Loucy (cell line): ENCODE results near the gene PAEP.

ENCODE experiments used
- H2AFZ ChIP-seq: fragments of 200-600 bp; sonication (generic); 2 replicates; pipeline ENCODE4 v1.6.0; 2016; ENCODE audit warnings: antibody characterized with exemption, mild to moderate bottlenecking, low read length, moderate library complexity
- H3F3A ChIP-seq: fragments of 200-600 bp; 2 replicates; pipeline ENCODE4 v1.6.0; 2016; ENCODE audit warnings: antibody characterized with exemption, low read depth, mild to moderate bottlenecking
- H3K27me3 ChIP-seq: fragments of 200-600 bp; sonication (generic); 2 replicates; pipeline ENCODE4 v1.6.1; 2014; ENCODE audit warnings: low read length, mild to moderate bottlenecking; ENCODE audit not compliant: insufficient read depth, poor library complexity, severe bottlenecking
- H3K36me3 ChIP-seq: fragments of 200-600 bp; sonication (generic); 2 replicates; pipeline ENCODE4 v1.6.1; 2016; ENCODE audit warnings: low read length; ENCODE audit not compliant: insufficient read depth
- H3K4me1 ChIP-seq: fragments of 200-600 bp; sonication (generic); 2 replicates; pipeline ENCODE4 v1.5.1; 2014; ENCODE audit warnings: low read length, mild to moderate bottlenecking; ENCODE audit not compliant: insufficient read depth, poor library complexity, severe bottlenecking
- H3K4me2 ChIP-seq: fragments of 200-600 bp; sonication (generic); 2 replicates; pipeline ENCODE4 v1.6.0; 2014; ENCODE audit warnings: antibody characterized with exemption, low read length, low read depth, mild to moderate bottlenecking; ENCODE audit not compliant: poor library complexity, severe bottlenecking
- H3K4me3 ChIP-seq: fragments of 200-600 bp; sonication (generic); 2 replicates; pipeline ENCODE4 v1.5.1; 2014; ENCODE audit warnings: low read length, mild to moderate bottlenecking, mixed read lengths; ENCODE audit not compliant: poor library complexity, severe bottlenecking
- H3K79me2 ChIP-seq: fragments of 200-600 bp; sonication (generic); 2 replicates; pipeline ENCODE4 v1.6.1; 2014; ENCODE audit warnings: low read length; ENCODE audit not compliant: insufficient read depth
- H3K9ac ChIP-seq: fragments of 200-600 bp; sonication (generic); 2 replicates; pipeline ENCODE4 v1.6.0; 2014; ENCODE audit warnings: mild to moderate bottlenecking, low read depth, low read length, moderate library complexity; ENCODE audit not compliant: poor library complexity, severe bottlenecking
- H3K9me2 ChIP-seq: fragments of 200-600 bp; sonication (generic); replicated peaks from 2 replicates; pipeline ENCODE4 v1.6.1; 2016; ENCODE audit warnings: low read depth, low read length, mixed read lengths
- H3K9me3 ChIP-seq: fragments of 200-600 bp; sonication (generic); 2 replicates; pipeline ENCODE4 v1.6.1; 2014; ENCODE audit warnings: mild to moderate bottlenecking, antibody characterized with exemption, low read length, low read depth; ENCODE audit not compliant: insufficient read depth
- H4K20me1 ChIP-seq: fragments of 200-600 bp; sonication (generic); 2 replicates; pipeline ENCODE4 v1.6.0; 2014; ENCODE audit warnings: antibody characterized with exemption, low read length, mild to moderate bottlenecking; ENCODE audit not compliant: insufficient read depth, poor library complexity, severe bottlenecking
- CTCF ChIP-seq: fragments of 200-600 bp; sonication (generic); conservative IDR thresholded peaks from 2 replicates; pipeline ENCODE4 v1.5.1; 2014; ENCODE audit warnings: mild to moderate bottlenecking, antibody characterized with exemption, low read length
- EZH2phosphoT487 ChIP-seq: fragments of 200-600 bp; IDR thresholded peaks from 2 replicates; pipeline ENCODE4 v1.6.1; 2018; ENCODE audit warnings: antibody characterized with exemption, mild to moderate bottlenecking, moderate library complexity, borderline replicate concordance

The PAEP gene

GRCh38 chr9:135612981-135613910, 51.7 kb downstream of the PAEP start:
- Histone ChIP-seq H4K20me1 (no peaks in the 10 kb centered on the region), H3K9me3 (peaks cover 10% of the 10 kb centered on the region; the same call in 1 of the 2 replicates), H3K4me3 (no peak overlapping the region), H3F3A (no peaks in the 10 kb centered on the region), H3K36me3 (no peaks in the 10 kb centered on the region), H3K4me2 (no peak overlapping the region), H3K79me2 (no peaks in the 10 kb centered on the region), H3K27me3 (no peaks in the 10 kb centered on the region), H2AFZ (no peak overlapping the region), H3K9me2 (no peaks in the 10 kb centered on the region), H3K9ac (no peak overlapping the region), H3K4me1 (no peaks in the 10 kb centered on the region)
- TF ChIP-seq CTCF (no peak), EZH2phosphoT487 (no peak)

GRCh38 chr9:135613946-135614805, 52.6 kb downstream of the PAEP start:
- no peak overlapping the region for H2AFZ ChIP-seq
- no peaks in the 10 kb centered on the region for H3K4me1 ChIP-seq
- H4K20me1 ChIP-seq, result no peaks in the 10 kb centered on the region
- H3K27me3 ChIP-seq, result no peaks in the 10 kb centered on the region
- no peak overlapping the region for H3K4me3 ChIP-seq
- TF ChIP-seq EZH2phosphoT487, result no peak
- no peak for TF ChIP-seq CTCF
- no peaks in the 10 kb centered on the region for H3K36me3 ChIP-seq
- no peaks in the 10 kb centered on the region for H3K9me2 ChIP-seq
- H3K9ac ChIP-seq, result no peak overlapping the region
- H3K4me2 ChIP-seq, result no peak overlapping the region
- H3F3A ChIP-seq, result no peaks in the 10 kb centered on the region
- H3K79me2 ChIP-seq, result no peaks in the 10 kb centered on the region
- H3K9me3 ChIP-seq, result peaks cover 10% of the 10 kb centered on the region; the same call in 1 of the 2 replicates

- Histone ChIP-seq H2AFZ (no peak overlapping the region), H4K20me1 (no peaks in the 10 kb centered on the region), H3K4me1 (no peaks in the 10 kb centered on the region), H3K4me3 (no peak overlapping the region), H3K79me2 (no peaks in the 10 kb centered on the region), H3K9me3 (peaks cover 6% of the 10 kb centered on the region; the same call in 1 of the 2 replicates), H3K4me2 (no peak overlapping the region), H3K9me2 (no peaks in the 10 kb centered on the region), H3F3A (no peaks in the 10 kb centered on the region), H3K27me3 (no peaks in the 10 kb centered on the region), H3K36me3 (no peaks in the 10 kb centered on the region), H3K9ac (no peak overlapping the region)
- TF ChIP-seq CTCF (no peak), EZH2phosphoT487 (no peak)
Measured at GRCh38 chr9:135614821-135615665, 53.5 kb downstream of the PAEP start.
